ENCODE measurements around the gene SH3BP4. TPM values are rescaled to one million over a fixed set of nuclear protein-coding genes. Genes with fewer than 3 reads are reported as not detected.

Gene SH3BP4
- polyA plus RNA-seq, 2 of the 4 experiments (the other 2 are of a cell fraction): 22.6 to 35.7 TPM

- WGBS (ENCODE audit: missing lambda C conversion rate): 73% methylated on average over 3 of the region's 3 CpGs
- Histone ChIP-seq H3K4me2 (no peak overlapping the region), H3K9me3 (no peaks in the 10 kb centered on the region), H3K27ac (no peak overlapping the region), H3K4me3 (no peak overlapping the region), H3K4me1 (no peaks in the 10 kb centered on the region)
- no peak for TF ChIP-seq HOXB5 (CRISPR knock-in tag; IDR thresholded peaks at IDR 0.05)
- no peak for TF ChIP-seq NFE2L2 (conservative IDR thresholded peaks at IDR 0.05; ENCODE audit: low read length)
- no peak for TF ChIP-seq RCOR1 (IDR thresholded peaks at IDR 0.05; ENCODE audit: low read depth, low read length)
- no peak for DNase-seq (ENCODE audit: low read depth in 1 of 2, low spot score in 1 of 2)
- no peak for FAIRE-seq
- no peak for ATAC-seq
- CTCF ChIA-PET: no interaction called here
- POLR2A ChIA-PET: no interaction called here
Measured at GRCh38 chr2:234912437-234912836, 39.4 kb upstream of the SH3BP4 start.

- Histone ChIP-seq H3K9me3 (no peaks in the 10 kb centered on the region), H3K27ac (no peak overlapping the region), H3K4me3 (no peak overlapping the region), H3K4me2 (no peak overlapping the region), H3K4me1 (no peaks in the 10 kb centered on the region)
- ChIA-PET CTCF (interaction anchor here (1.4 kb wide), 1 partner anchor 13 kb away, joined by 3 read pairs; no protein-coding TSS in a partner anchor), POLR2A (no interaction called here)
- no peak for ATAC-seq
- FAIRE-seq: no peak
- TF ChIP-seq BHLHE40 (IDR thresholded peaks at IDR 0.05; ENCODE audit: low read depth, low read length) (no peak), RFX5 (IDR thresholded peaks at IDR 0.05) (no peak), CHD2 (IDR thresholded peaks at IDR 0.05; ENCODE audit: low read length, partially characterized antibody) (no peak), HEYL (CRISPR knock-in tag; IDR thresholded peaks at IDR 0.05) (no peak), ATOH8 (CRISPR knock-in tag; IDR thresholded peaks at IDR 0.05; ENCODE audit: low read depth) (no peak)
- 68% methylated on average over 5 of the region's 5 CpGs for WGBS (ENCODE audit: missing lambda C conversion rate)
- no peak for DNase-seq (ENCODE audit: low read depth in 1 of 2, low spot score in 1 of 2)
Measured at GRCh38 chr2:234913208-234913626, 38.6 kb upstream of the SH3BP4 start.

DNA sequence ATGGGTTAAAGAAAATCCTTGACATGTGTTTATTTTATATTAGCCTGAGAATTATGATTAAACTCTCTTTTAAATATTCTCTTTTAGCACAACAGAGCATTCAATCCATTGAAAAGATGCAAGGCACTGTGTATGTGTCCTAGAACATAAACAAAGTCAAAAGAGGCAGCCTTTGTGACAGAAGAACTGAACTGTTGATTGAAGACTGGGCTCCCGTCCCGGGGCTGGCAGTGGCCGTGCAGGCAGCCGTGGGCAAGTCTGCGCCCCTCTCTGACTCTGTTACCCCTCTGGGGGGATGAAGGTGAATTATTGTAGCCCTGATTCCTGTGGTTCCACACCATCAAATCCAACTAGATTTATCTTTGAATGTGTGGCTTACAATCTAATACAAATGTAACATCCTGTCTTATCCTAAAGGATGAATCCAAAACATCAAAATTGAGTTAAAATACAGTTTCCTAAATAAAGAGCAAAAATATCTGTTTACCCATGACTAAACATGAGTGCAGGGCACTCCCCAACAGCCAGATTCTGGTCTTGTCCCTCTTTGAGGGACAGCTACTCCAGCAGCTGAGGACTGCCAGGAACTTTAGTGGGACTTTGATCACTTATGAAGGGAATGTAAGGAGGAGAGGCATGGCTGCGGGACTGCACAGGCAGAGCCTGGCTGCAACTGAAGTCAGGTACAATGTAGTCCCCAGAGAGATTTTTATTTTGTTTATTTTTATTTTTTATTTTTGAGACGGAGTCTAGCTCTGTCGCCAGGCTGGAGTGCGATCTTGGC, 37.3 kb upstream of the SH3BP4 start:
- Histone ChIP-seq H3K4me2 (no peak overlapping the region), H3K9me3 (no peaks in the 10 kb centered on the region), H3K4me3 (no peak overlapping the region), H3K27ac (no peak overlapping the region), H3K4me1 (no peaks in the 10 kb centered on the region)
- WGBS (ENCODE audit: missing lambda C conversion rate): 91% methylated on average over 9 of the region's 9 CpGs
- DNase-seq (ENCODE audit: low read depth in 1 of 2, low spot score in 1 of 2) (no peak), FAIRE-seq (no peak), ATAC-seq (no peak)
- no peak for TF ChIP-seq MYC (IDR thresholded peaks at IDR 0.05; ENCODE audit: borderline replicate concordance, low read length)
- TF ChIP-seq FOSB (CRISPR knock-in tag; IDR thresholded peaks at IDR 0.05): no peak
- no peak for TF ChIP-seq TFCP2L1 (CRISPR knock-in tag; IDR thresholded peaks at IDR 0.05)
- no peak for TF ChIP-seq GATA3 (IDR thresholded peaks at IDR 0.05; ENCODE audit: borderline replicate concordance)
- no peak for TF ChIP-seq ZC3H11A (IDR thresholded peaks at IDR 0.05)
- TF ChIP-seq, protein P1, sequence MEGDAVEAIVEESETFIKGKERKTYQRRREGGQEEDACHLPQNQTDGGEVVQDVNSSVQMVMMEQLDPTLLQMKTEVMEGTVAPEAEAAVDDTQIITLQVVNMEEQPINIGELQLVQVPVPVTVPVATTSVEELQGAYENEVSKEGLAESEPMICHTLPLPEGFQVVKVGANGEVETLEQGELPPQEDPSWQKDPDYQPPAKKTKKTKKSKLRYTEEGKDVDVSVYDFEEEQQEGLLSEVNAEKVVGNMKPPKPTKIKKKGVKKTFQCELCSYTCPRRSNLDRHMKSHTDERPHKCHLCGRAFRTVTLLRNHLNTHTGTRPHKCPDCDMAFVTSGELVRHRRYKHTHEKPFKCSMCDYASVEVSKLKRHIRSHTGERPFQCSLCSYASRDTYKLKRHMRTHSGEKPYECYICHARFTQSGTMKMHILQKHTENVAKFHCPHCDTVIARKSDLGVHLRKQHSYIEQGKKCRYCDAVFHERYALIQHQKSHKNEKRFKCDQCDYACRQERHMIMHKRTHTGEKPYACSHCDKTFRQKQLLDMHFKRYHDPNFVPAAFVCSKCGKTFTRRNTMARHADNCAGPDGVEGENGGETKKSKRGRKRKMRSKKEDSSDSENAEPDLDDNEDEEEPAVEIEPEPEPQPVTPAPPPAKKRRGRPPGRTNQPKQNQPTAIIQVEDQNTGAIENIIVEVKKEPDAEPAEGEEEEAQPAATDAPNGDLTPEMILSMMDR (IDR thresholded peaks at IDR 0.05): no peak
- TF ChIP-seq RARB (CRISPR knock-in tag; IDR thresholded peaks at IDR 0.05): no peak
- no peak for TF ChIP-seq FOXS1 (CRISPR knock-in tag; IDR thresholded peaks at IDR 0.05)
- no peak for TF ChIP-seq HDAC2 (IDR thresholded peaks at IDR 0.05)
- TF ChIP-seq RNF2 (IDR thresholded peaks at IDR 0.05; ENCODE audit: borderline replicate concordance, low read depth): no peak
- TF ChIP-seq SREBF2 (IDR thresholded peaks at IDR 0.05): no peak
- TF ChIP-seq HMGXB4 (CRISPR knock-in tag; IDR thresholded peaks at IDR 0.05; ENCODE audit: borderline replicate concordance): no peak
- no peak for TF ChIP-seq CBX8 (IDR thresholded peaks at IDR 0.05)
- no peak for TF ChIP-seq MAZ (IDR thresholded peaks at IDR 0.05; ENCODE audit: borderline replicate concordance, low read depth, low read length)
- ChIA-PET CTCF (interaction anchor here (1.2 to 1.4 kb wide), 2 partner anchors 12 to 14 kb away, joined by 3 read pairs; no protein-coding TSS in a partner anchor), POLR2A (no interaction called here)

Measured in A549 (cell line).